Uterus (tissue), 2 donors: ENCODE measurements around the gene TMEM209.
"Not testable (repeated sequence)": the region's sequence is repeated elsewhere in the genome, so short reads cannot be mapped to it uniquely, and the experiment has no call there.

Experiments
- POLR2A ChIP-seq, 2 donors: fragments of 450-650 bp; IDR thresholded peaks; one replicate each; pipeline ENCODE4 v1.6.1; 2016; ENCODE audit warnings: antibody characterized with exemption in 2 of 2, mild to moderate bottlenecking in 1 of 2, moderate library complexity in 1 of 2
- TF ChIP-seq, protein P1 (sequence below), 4 experiments: fragments of 200-600 bp in 2 of 4; fragments of 450-650 bp in 2 of 4; sonication (generic) in 2 of 4; IDR thresholded peaks; one replicate each; pipeline ENCODE4 v1.5.1; 2016 to 2019; ENCODE audit warnings: antibody characterized with exemption in 4 of 4, mild to moderate bottlenecking in 2 of 4, moderate library complexity in 1 of 4

DNA sequence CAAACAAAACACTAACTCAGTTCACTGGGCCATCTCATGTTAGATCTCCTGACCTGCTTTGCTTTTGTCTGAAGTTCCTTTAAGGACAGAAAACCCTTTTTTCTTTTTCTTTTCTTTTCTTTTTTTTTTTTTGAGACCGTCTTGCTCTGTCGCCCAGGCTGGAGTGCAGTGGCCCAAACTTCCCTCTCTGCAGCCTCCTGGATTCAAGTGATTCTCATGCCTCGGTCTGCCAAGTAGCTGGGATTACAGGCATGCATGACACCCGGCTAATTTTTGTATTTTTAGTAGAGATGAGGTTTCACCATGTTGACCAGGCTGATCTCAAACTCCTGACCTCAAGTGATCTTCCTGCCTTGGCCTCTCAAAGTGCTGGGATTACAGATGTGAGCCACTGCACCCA, 31.2 kb upstream of the TMEM209 start:
- TF ChIP-seq POLR2A (IDR thresholded peaks at IDR 0.05) = not testable (repeated sequence)
- TF ChIP-seq, protein P1, sequence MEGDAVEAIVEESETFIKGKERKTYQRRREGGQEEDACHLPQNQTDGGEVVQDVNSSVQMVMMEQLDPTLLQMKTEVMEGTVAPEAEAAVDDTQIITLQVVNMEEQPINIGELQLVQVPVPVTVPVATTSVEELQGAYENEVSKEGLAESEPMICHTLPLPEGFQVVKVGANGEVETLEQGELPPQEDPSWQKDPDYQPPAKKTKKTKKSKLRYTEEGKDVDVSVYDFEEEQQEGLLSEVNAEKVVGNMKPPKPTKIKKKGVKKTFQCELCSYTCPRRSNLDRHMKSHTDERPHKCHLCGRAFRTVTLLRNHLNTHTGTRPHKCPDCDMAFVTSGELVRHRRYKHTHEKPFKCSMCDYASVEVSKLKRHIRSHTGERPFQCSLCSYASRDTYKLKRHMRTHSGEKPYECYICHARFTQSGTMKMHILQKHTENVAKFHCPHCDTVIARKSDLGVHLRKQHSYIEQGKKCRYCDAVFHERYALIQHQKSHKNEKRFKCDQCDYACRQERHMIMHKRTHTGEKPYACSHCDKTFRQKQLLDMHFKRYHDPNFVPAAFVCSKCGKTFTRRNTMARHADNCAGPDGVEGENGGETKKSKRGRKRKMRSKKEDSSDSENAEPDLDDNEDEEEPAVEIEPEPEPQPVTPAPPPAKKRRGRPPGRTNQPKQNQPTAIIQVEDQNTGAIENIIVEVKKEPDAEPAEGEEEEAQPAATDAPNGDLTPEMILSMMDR (IDR thresholded peaks at IDR 0.05) = not testable (repeated sequence)
